Activated T-helper 9 cell treated with anti-CD3 and anti-CD28 coated beads, Interleukin-2, amount 50 U/mL, for 16 hours (primary cell): Measurements from ENCODE around the gene RAD51B.
"Not testable (repeated sequence)": the region's sequence is repeated elsewhere in the genome, so short reads cannot be mapped to it uniquely, and the experiment has no call there.

Experiments
- DNase-seq: peaks from one replicate; pipeline ENCODE4 v3.0.0-alpha.2; 2020; ENCODE audit warnings: low read depth

RAD51B gene

DNA sequence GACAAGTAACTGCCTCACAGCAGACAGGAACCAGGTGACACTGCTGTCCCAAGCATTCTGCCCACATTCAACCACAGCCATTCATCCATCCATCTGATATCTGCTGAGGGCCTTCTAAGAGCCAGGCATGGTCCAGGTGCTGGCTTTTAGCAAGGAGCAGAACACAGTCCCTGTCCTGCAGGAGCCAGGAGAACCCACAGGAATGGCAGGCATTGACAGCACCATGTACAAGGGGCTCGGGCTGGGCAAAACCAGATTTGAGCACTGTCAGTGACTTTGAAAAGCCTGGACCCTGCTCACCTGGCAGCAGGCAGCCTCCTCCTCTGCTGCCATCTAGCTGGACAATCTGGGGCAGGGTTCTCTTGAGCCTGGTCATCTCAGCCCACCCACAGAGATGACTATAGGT, 836.3 kb downstream of the RAD51B start:
- DNase-seq = no peak

DNA sequence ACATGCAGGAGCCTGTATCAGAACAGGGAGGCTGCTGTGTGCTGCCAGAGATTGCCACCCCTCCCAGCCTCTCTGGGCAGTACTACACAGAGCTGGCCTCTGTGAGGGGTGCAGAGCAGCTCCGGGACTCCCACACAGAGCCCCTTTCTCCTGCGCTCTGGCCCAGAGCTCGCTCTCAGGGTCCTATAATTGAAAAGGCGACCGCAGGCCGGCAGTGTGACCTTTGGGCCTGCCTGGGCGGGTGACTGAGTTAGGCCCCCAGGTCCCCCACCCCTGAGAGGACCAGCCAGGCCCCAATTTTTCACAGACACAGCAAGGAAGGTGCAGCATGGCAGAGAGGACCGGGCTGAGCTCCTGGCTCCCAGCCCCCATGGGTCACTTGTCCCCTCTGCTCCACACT, 836.9 kb downstream of the RAD51B start:
- no peak for DNase-seq

DNA sequence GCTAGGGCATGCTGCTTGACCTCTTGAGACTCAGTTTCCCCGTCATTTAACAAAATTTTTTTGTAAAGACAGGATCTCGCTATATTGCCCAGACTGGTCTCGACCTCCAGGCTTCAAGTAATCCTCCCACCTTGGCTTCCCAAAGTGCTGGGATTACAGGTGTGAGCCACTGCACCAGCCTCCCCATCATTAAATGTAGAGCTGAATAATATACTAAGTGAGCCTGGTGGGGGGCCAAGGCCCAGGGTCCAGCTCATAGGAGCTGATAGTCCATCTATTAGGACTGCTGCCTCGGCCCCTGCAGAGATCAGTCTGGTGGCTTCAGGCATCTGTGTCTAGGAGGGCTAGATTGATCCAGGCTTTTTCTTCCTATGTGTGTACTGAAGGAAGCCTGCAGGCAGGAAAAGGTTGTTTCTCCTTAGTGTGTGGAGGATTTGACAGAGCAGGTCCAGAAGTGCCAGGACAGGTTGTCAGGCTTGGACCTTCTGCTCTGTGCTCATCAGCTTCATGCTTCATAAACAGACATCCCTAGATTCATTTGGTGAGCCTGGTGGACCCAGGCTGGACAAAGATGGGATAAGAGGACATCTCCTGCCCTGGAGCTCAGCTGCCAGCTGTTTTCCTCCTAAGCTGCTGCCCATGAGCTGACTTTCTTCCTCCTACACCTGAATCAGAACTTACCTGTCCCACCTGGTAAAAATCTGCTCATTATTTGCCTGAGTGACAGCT, 837.9 kb downstream of the RAD51B start:
- no peak for DNase-seq

DNA sequence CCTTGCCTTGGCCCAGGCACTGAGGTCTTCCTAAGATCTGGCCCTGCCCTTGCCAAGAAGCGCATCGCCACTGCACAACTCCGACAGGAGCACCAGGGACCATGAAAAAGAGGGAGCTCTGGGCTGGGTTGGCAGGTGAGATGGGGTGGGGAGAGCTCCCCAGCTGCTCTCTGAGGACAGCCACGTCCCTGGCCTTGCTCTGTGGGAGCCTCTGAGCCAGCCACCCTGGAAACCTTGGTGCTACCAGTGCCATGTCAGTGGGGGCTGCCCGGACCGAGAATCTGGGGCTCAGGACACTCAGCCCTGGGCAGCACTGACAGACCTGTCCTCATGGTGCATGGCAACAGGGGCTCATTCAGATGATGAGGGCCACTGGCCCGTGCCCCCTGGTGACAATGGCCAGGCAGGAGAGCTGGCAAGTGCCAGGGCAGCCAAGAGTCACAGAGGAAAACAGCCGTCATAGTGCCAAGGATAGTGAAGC, 838.5 kb downstream of the RAD51B start:
- DNase-seq = no peak

DNA sequence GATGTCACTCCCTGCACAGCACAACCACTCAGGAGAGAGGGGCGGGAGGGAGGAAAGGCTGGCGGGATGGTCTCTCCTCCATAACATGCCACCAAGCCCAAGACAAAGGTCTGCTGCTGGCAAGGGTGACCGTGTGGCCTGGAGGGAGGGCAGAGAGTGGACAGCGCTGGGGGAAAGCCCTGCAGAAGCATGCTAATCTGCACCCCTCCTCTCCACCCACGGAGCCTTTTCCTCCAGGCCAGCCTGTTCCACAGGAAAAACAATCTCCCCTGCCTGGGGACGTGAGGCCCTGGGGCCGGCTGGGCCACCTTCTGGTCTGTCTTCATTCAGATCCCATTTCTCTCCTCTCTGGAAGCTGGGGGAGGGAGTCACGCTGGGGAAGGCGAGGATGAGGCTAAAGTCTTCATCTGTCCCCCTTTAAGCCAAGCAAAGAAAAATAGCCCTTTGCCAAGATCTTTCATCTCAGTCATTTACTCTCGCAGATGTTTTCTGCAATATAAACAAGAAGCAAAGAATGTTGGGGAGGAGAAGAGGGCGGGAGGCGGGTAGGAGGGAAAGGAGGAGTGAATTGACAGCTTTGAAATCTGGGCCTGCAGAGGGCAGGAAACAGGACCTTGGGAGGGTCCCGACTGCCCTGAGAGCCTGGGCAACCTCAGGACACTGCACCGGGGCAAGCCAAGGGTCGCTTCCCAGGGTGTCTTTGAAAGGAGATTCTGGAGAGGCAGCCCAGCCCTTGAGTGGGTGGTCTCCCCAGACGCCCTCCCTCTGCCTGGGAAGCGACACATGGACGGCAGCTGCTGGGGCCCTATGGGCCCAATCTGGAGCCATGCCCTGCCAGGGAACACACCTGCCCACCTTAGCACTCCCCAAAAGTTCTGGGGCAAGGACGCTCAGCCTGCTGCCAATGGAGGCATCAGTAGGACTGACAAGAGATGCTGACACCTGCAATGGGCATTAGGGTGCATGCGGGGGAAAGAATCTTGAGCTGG, 839.7 kb downstream of the RAD51B start:
- no peak for DNase-seq

DNA sequence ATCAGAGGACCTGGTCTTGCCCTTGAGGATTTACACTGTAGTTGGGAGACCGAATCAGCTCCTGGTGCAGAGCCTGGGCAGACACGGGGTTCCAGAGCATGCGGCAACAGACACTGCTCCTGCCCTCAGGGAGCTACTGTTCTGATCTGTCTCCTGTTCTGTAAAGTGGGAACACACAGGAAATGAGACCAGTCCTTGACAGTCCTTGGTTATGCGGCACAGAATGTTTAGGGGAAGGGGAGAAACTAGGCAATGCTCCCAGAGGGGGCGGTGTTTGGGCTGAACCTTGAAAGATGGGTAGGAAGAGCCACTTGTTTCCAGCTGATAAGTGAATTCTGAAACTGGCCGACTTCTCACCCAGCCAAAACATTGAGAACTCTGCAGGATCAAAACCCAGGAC, 840.9 kb downstream of the RAD51B start:
- DNase-seq = no peak

DNA sequence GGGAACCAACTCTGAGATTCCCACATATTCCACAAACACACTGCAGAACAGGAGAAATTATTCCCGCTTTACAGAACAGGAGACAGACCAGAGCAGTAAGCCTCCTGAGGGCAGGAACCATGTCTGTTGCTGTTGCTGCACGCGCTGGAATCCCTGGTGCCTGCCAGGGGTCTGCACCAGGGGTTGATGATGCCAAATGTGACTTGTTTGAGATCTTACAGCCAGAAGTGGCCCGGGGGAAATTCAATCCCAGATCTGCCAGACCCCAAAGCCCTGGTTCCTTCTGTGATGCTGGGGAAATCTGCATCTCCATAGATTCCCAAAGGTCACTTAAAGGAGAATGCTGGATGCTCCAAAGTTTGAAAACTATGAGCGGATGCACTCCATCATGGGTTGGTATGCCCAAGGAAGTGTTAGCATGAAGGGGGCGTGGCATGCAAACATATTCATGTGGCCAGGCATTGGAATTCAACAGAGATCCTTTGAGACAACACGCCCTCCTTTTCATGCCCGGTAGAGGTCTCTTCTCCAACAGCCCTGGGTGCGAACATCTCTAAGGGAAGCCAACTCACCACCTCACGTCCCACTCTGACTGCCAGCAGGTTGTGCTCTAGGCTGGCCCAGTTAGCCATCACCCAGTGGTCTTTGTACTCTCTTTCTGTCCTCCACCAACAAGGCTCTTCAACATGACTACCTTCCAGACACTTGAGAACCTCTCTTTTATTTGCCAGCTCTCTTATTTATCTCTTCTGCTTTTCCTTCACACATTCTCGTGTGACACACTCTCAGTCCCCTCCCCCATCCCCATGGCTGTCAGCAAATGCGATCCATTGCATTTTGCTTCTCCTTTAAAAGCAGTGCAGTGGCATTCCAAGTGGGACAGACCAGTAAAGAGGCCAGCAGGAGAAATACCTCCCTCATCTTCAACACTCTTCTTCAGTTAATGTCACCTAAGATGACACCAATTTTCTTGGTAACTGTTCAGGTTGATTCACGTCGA, 841.9 kb downstream of the RAD51B start:
- DNase-seq = no peak

DNA sequence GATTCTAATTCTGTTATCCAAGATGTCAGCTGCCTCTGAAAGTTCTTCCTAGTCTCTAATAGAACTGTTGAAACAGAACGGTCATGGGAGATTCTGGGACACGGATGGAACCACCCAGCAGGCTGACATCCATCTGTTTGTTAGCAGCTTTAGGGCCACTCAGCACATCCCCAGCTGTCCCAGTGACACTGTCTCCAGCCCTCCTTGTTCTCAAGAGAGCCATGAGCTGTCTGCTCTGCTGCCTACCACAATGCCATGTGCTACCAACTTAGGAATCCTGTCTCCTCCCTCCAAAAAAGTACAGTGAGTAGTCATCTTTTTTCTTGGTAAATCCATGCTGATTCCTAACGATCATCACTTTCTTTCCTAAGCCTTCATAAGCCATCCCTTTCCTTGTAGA, 842.8 kb downstream of the RAD51B start:
- DNase-seq = no peak

DNA sequence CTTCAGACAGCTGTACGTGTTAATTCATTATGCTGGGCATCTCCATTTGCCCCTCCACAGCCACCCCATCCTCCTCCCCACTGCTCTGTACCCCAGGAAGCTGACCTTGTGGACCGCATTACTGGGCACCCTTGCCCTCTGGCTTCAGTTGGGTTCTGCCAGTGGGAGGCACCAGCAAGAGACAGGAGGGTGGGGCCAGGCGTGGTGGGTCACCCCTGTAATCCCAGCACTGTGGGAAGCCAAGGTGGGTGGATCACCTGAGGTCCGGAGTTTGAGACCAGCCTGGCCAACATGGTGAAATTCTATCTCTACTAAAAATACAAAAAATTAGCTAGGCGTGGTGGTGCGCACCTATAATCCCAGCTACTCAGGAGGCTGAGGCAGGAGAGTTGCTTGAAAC, 843.2 kb downstream of the RAD51B start:
- not testable (repeated sequence) for DNase-seq

DNA sequence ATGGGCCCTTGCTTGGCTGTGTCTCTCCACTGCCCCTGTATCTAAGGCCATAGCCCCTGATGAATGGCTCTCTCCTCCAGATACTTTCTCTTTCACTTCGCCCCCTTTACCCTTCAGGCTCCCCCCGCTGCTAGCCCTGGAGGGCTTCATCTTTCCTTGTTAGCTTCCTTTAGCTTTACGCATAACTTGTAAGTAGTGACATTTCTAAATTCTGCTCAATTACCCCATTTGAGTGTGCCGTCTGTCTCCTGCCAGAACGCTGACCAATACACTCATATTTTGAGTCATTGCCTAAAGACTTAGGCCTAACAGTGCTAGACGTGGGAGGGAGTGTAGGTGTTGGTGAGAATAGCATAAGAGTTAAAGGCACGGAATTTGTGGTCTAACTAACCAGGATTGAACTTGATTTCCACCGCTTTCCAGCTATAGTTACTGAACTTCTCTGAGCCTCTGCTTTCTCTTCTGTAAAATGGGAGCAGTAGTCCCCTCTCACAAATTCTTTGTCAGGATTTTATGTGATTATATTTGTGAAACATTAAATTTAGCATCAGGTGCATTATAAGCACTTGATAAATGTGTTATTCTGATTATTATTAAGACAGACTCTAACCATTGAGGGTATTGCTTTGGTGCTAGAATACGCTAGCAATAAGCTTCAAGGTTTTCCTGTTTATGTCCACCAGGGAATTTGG, 844.0 kb downstream of the RAD51B start:
- DNase-seq = peak; percentile 25

DNA sequence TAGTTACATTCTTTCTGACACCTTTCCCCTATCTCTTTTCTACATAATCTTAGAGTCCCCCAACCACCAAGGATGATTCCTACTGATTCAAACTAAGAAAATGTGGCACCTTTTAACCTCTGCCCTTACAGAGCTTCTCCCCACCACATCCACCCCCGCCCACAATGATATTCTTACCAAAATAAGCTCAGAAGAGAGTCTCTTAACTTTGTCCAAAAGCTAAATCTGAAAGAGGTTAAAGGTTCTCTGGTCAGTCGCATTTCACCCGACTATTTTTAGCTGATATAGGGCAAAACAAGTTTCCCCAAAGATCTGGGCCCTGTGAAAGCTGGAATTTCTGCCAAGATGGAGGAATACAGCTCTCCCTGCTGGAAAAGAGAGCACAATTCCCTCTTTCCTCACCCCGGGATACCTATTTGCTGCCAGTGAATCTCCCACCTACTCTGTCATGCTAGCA, 844.7 kb downstream of the RAD51B start:
- DNase-seq = no peak

DNA sequence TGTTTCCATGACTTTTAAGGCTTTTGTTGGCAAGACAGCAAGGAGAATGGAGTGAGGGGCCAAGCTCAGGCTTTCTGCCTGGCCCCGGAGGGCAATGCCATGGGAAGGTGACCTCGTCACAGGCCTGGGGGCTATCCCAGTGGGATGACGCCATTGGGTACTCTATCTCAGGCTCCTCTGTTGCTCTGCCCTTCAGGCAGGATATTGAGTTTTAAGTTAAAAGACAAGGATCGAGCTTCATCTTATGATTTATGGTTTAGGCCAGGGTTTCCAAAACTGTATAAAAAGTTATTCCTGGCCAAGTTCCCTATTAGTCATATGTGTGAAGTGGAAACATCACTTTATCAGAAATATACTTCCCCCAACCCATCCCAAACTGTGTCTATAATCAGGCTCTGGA, 845.6 kb downstream of the RAD51B start:
- no peak for DNase-seq

DNA sequence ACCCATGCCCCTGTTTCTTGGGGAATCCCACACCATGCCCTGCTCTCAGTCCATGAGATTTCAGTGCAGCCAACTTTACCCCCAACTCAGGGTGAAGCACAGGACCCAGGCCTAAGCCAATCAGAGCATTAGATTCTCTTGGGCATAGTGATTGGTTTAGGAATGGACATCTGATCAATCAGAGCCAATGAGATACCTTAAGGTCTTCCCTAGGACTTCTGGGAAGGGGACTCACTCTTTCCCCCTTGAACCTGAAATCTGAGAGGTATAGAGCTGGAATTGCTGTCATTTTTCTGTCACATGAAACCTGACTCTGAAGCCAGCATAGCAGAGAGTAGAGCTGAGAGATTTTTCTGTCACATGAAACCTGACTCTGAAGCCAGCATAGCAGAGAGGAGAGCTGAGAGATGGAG, 846.2 kb downstream of the RAD51B start:
- DNase-seq = no peak

DNA sequence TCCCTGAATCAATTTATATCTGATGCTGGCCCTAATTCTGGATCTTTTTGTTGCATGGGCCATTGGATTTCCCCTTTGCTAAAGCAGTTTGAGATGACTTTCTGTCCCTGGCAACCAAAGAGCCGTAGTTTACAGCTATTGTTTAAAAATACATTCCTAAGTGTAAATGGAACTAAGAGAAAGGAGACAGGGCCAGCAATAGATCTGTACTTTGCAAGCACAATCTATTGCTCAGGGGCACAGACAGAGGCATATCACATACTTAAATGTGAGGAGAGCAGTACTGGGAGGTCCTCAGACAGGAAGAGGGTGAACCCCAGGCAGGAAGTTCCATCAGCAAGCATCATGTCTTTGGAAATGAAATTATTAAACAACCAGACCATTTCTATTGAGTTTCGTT, 846.7 kb downstream of the RAD51B start:
- no peak for DNase-seq

DNA sequence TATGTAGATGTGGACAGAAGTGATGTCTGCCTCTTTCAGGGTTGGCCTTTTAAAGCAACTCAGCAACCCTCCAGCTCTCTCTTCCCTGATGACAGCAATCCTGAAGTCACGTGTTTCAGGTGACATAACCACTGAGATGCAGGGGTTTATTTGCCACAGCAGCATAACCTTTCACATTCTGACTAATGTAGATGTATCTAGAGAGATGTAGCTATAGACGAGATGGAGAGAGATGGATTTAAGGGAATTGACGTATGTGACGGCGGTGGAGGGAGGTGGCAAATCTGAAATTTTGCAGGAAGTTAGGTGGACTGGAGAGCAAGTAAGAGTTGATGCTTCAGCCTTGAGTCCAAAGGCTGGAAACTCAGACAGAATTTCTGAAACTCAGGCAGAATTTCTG, 847.3 kb downstream of the RAD51B start:
- DNase-seq = no peak

DNA sequence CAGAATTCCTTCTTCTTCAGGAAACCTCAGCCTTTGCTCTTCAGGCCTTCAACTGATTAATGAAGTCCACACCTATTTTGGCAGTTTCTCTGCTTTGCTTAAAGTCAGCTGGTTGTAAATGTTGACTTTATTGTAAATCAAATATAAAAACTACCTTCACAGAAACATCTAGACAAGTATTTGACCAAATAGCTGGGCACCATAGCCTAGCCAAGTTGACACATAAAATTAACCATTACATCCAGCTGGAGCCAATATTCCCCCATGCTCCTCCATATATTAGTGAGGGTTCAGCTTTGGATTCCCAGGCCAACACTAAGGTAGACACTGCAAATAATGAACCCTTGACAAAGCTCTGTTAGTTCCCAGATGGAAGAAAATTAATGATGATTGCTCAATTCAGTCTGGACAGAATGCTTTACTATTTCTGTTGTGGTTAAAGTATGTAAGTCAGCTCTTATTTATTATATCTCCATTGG, 847.8 kb downstream of the RAD51B start:
- DNase-seq = no peak

DNA sequence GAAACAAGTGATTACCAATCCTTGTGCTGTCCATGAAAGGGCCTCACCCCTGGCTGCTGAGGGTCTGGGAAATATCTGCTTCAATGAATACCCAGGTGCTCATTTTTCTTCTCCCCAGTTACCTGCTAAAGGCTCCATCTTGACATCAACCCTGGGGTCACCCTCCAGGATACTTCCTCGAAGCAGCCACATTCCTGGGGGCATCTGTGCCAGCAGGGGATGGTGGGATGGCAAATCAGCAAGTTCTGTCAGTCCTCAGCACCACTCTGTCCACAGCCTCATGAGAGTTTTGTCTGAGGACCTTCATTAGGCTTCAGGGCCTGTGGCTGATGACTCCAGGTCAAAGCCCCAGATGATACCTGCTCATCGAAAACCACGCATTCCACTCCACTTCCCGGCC, 848.4 kb downstream of the RAD51B start:
- DNase-seq = no peak

DNA sequence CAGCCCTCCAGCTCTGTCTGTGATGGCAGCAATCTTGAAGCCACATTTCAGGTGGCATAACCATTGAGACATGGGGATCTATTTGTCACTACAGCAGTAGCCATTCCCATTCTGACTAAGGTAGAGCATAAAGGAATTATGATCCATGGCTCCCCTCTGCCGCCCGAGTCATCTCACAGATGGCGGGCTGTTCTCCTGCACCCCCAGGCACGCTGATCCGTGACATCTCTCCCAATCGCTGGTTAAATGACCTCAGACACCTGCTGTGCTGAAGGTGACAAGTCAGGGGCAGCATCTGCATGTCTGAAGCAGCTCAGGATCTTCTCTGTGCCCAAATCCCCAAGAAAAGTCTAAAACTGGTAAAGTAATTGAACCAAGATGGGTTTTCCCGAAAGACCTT, 849.0 kb downstream of the RAD51B start:
- DNase-seq = no peak

DNA sequence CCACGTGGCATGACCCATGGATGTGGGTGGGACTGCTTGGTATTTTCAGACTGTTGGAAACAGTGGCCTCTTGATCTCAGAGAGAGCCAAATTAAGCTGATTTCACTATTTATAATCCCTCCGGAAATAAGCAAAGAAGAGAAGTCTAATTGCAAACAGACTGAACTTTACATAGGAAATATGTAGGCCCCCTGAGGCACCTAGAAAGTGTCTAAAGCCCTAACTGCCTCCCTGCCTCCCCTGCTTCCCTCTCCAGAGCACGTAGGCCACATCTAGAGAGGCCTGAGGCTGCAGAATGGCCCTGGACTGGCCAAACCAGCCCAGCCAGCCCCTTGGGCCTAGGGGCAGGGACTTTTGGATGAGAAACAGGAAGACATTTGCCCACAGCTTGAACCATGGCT, 849.5 kb downstream of the RAD51B start:
- DNase-seq = no peak

DNA sequence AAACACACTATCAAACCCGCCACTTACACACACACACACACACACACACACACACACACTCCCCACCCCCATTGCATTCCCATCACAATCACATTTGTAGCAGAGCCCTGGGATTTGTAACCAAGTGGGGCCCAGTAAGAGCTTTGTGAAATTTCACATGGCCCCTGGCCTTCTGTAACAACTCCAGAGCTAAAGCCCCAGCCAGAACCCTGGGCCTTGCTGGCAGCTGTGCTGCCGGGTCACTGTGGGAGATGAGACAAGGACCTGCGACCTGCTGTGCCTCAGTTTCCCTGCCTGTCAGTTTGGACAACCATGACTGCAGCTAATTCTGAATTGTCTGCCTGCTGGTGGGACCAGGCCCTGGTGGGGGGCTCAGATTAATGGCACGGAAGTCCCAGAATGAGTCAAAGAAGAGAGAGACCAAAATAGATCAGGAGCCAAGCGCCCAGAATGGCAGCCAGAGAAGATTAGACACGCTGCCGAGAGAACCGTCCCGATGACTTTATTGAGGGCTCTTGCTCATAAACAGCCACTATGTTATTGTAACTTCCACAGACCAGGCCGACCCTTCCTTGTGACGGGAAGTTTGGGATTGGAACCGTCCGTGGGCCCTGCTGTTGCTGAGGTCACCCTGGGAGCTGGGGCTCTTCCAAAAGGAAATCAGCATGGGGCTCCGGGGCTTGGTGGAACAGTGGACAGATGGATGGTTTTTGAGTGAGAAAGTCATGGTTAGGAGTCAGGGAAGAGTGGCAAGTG, 850.2 kb downstream of the RAD51B start:
- DNase-seq = no peak
